Measurements from ENCODE around the gene ITGB8. TPM values are rescaled to one million over a fixed set of nuclear protein-coding genes. Genes with fewer than 3 reads are reported as not detected.

ITGB8 gene
- total and polyA plus RNA-seq, 2 experiments from 2014 or later: 0.71 to 3.0 TPM

- TF ChIP-seq ZNF331 (CRISPR knock-in tag; IDR thresholded peaks at IDR 0.05; ENCODE audit: low read depth): no peak
- TF ChIP-seq ETS1 (IDR thresholded peaks at IDR 0.05): no peak
- TF ChIP-seq CREB1 (CRISPR knock-in tag; IDR thresholded peaks at IDR 0.05; ENCODE audit: low read depth): no peak
- TF ChIP-seq ZNF114 (CRISPR knock-in tag; IDR thresholded peaks at IDR 0.05): no peak
- TF ChIP-seq NANOG (IDR thresholded peaks at IDR 0.05; ENCODE audit: borderline replicate concordance): no peak
Observed at GRCh38 chr7:20320786-20321185, 9.9 kb upstream of the ITGB8 start (continued).

- Histone ChIP-seq H3K9me2 (ENCODE audit: insufficient read depth) (no peaks in the 10 kb centered on the region), H2AFZ (no peak overlapping the region), H3K4me3 (no peak overlapping the region), H3K4me2 (no peak overlapping the region), H3K36me3 (ENCODE audit: insufficient read depth) (no peaks in the 10 kb centered on the region), H3K27me3 (ENCODE audit: insufficient read depth) (peaks cover 10% of the 10 kb centered on the region; the same call in 1 of the 2 replicates), H3F3A (replicated peaks; ENCODE audit: low read depth) (no peaks in the 10 kb centered on the region), H3K79me2 (replicated peaks; ENCODE audit: insufficient read depth) (no peaks in the 10 kb centered on the region), H4K20me1 (replicated peaks; ENCODE audit: insufficient read depth) (no peaks in the 10 kb centered on the region), H3K27ac (ENCODE audit: low read depth) (no peak overlapping the region), H3K4me1 (ENCODE audit: insufficient read depth) (peaks cover 6% of the 10 kb centered on the region; the same call in 1 of the 2 replicates)
- Mint-ChIP-seq H3K27me3 (ENCODE audit: insufficient read depth, low read depth, poor library complexity) (peaks cover 2% of the 10 kb centered on the region), H3K36me3 (ENCODE audit: low read depth) (no peaks in the 10 kb centered on the region), H3K4me3 (no peak overlapping the region), H3K4me1 (peaks cover 6% of the 10 kb centered on the region), H3K9me3 (no peaks in the 10 kb centered on the region), H3K27ac (no peak overlapping the region)
- DNase-seq (ENCODE audit: low spot score): no peak
- ATAC-seq: no peak
- TF ChIP-seq, protein P1, sequence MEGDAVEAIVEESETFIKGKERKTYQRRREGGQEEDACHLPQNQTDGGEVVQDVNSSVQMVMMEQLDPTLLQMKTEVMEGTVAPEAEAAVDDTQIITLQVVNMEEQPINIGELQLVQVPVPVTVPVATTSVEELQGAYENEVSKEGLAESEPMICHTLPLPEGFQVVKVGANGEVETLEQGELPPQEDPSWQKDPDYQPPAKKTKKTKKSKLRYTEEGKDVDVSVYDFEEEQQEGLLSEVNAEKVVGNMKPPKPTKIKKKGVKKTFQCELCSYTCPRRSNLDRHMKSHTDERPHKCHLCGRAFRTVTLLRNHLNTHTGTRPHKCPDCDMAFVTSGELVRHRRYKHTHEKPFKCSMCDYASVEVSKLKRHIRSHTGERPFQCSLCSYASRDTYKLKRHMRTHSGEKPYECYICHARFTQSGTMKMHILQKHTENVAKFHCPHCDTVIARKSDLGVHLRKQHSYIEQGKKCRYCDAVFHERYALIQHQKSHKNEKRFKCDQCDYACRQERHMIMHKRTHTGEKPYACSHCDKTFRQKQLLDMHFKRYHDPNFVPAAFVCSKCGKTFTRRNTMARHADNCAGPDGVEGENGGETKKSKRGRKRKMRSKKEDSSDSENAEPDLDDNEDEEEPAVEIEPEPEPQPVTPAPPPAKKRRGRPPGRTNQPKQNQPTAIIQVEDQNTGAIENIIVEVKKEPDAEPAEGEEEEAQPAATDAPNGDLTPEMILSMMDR (conservative IDR thresholded peaks at IDR 0.05; ENCODE audit: low read depth in 2 of 2): no peak
- no peak for TF ChIP-seq STAT1 (IDR thresholded peaks at IDR 0.05; ENCODE audit: unreplicated experiment)
- no peak for TF ChIP-seq NANOG (IDR thresholded peaks at IDR 0.05; ENCODE audit: borderline replicate concordance)
- TF ChIP-seq ZNF114 (CRISPR knock-in tag; IDR thresholded peaks at IDR 0.05): no peak
- no peak for TF ChIP-seq EZH2 (IDR thresholded peaks at IDR 0.05; ENCODE audit: low read depth, unreplicated experiment)
- no peak for TF ChIP-seq ETS1 (IDR thresholded peaks at IDR 0.05)
- TF ChIP-seq EZH2phosphoT487 (IDR thresholded peaks at IDR 0.05; ENCODE audit: unreplicated experiment): no peak
- TF ChIP-seq JUNB (IDR thresholded peaks at IDR 0.05; ENCODE audit: unreplicated experiment): no peak
- no peak for TF ChIP-seq POLR2AphosphoS5 (IDR thresholded peaks at IDR 0.05; ENCODE audit: low read depth)
Observed at GRCh38 chr7:20323595-20323994, 7.1 kb upstream of the ITGB8 start.

Data from GM23338 (cell line).